GM04503 (cell line): ENCODE results near the gene BOLA3.
"Not testable (repeated sequence)": the region's sequence is repeated elsewhere in the genome, so short reads cannot be mapped to it uniquely, and the experiment has no call there.

Experiments
- DNase-seq: peaks from one replicate; pipeline ENCODE4 v3.0.0-alpha.2; 2012; ENCODE audit warnings: low read depth

The BOLA3 gene

GRCh38 chr2:74148457-74149246, 940 bp upstream of the BOLA3 start:
- no peak for DNase-seq

GRCh38 chr2:74146929-74147726, 584 bp downstream of the BOLA3 start:
- DNase-seq, result no peak

DNA sequence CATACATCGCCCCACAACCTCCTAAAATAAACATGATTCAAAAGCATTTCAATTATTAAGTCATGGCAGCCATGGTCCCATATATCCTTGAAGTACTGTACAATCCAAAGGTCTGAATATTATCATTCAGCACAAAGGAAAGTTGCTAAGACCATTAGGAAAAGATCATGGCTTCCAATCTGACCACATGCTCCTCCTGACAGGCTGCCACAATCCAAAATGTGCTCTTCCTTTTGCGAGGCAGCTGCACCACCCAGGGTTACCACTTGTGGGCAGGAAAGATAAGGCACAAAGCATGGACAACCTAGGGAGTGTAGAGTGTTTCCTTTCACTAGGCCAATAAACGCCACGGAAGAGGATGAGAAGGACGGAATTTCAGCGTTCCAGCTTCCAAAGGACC, 5.4 kb downstream of the BOLA3 start:
- no peak for DNase-seq

DNA sequence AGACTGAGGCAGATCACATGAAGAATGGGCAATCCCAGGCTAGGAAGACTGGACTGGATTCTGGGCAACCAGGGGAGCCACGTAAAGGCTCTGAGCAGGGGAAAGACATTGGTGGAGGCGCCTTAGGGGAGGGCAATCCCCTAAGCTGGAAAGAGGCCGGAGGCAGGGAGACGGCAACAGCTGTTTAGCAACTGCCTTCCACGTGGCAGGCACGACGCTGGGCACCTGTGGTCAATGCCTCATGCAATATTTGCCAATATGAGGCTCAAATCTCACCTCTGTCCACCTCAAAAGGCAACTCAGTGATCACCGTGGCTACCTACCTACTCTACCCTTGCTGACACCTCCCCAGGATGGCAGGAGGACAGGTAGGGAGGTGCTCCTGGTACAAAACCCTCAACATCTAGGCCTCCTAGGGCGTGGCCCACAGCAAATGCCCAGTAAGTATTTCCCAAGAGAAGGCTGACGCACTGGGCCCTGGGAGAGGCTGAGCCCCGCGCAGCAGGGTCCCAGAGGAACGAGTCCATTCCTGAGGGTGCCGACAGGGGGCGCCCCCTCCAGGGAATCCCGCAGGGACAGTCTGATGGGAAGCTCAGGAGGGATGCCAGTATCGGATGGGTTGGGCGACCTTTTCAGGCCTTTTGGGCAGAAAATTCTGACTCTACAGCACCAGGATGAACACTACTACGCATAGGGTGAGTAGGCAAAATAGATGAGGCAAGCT, 8.9 kb downstream of the BOLA3 start:
- DNase-seq, result no peak

DNA sequence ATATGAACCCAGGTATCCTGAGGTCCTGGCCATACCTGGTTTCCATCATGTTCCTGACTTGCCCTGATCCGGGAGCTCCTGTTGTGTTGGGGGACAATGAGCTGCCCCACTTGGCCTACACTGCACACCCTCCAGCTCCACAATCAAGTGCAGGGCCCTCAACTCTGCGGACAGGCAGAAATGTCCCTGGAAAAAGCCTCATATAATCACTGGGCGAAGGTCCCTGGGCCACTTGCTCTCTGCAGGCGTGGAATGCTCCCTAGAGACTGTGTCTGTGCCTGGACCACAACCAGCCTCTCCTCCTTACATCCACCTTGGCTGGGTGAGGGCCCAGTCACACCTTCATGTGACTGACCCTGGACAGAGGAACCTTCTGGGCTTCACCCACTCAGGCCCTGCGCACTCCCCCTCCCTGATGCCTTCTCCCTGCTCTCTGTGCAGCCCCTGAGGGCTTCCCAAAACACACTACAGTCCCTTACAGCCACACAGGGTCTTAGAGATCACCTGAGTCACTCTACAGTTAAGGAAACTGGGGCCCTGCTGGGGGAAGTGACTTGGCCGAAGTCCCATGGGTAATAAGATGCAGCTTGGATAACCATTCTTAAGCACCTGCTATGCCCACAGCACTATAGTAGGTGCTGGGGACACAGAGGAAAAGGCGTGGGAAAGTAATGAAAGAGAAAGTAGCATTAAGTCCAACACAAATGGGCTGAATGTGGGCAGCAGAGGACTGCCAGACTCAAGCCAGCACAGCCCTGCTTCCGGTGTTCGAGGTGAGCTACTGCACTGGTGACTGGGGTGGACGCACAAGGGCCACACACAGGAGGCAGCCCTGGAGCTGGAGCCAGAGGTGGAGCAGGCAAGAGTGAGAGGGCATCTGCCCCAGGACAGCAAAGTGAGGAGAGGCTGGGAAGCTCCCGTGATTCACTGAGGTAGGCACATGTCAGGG, 9.8 kb downstream of the BOLA3 start:
- no peak for DNase-seq

DNA sequence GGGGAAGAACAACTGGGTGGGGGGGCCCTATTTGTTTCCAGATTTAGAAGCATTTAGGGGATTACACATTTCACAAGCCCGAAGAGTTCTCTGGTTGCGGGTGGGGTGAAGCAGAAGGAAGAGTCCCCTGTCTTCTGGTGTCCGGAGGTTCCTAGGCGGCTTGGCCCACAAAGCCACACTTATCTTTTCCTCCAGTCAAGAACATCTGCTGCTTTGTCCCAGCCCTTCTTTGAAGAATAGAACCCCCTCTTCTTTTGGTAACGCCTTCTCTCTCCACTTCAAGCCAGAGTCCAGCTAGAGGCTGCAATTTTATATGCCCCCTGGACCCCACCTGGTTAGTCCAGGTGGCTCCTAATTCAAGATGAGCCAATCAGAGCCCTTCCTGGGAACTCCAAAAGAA, 15.8 kb downstream of the BOLA3 start:
- no peak for DNase-seq

DNA sequence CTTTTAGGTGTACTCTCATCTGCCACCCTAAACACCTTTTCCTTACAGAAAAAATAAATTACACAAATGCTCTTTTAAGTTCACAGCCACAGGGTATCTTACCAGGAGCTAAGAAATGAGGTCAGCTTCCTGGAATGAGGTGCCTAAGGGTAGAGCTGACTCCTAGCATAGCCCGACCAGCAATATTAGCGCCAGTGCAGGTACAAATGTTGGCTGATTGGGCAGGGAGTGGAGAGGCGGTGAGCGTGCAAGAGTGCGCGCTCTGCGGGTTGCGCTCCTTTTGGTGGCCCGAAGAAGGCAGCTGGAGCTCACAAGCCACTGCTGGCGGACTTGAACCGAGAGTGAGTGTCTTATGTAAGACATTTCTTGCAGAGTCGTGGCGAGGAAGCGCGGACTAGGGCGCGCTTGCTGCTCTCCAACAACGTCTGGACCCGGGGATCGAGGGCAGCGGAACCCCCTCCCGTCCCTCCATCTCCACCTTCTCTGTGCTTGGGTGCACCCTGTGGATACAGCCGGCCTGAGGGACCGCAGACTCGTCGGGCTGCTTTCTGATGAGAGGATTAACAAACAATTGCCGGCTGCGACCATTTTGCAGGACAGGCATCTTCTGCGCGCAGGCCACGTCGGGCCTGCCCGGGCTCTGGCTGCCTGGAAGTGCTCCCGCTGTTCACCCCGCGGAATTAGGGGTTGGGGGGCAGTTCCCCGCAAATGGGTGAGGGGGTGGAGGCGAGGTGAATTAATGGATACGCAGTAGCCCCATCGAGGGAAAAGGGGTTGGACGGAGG, 17.3 kb downstream of the BOLA3 start:
- DNase-seq, result no peak

GRCh38 chr2:74128206-74128605, 19.5 kb downstream of the BOLA3 start:
- no peak for DNase-seq

DNA sequence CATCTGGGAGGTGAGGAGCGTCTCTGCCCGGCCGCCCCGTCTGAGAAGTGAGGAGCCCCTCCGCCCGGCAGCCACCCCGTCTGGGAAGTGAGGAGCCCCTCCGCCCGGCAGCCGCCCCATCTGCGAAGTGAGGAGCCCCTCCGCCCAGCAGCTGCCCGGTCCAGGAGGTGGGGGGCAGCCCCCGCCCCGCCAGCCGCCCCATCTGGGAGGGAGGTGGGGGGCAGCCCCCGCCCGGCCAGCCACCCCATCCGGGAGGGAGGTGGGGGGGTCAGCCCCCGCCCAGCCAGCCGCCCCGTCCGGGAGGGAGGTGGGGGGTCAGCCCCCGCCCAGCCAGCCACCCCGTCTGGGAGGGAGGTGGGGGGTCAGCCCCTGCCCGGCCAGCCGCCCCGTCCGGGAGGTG, 23.8 kb downstream of the BOLA3 start:
- DNase-seq, result not testable (repeated sequence)

DNA sequence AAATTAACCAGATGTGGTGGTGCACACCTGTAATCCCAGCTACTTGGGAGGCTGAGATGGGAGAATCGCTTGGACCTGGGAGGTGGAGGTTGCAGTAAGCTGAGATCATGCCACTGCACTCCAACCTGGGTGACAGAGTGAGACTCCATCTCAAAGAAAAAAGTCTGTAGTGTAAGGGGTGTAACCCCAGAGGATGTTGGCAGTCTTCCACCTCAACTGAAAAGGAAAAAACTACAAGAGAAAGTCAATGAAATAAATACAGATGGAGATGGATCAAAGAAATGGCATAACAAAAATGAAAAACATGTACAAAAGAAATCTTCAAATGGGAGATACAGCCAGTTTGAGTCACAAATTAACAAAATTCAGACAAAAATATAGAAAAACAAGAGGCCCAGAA, 25.9 kb downstream of the BOLA3 start:
- not testable (repeated sequence) for DNase-seq

DNA sequence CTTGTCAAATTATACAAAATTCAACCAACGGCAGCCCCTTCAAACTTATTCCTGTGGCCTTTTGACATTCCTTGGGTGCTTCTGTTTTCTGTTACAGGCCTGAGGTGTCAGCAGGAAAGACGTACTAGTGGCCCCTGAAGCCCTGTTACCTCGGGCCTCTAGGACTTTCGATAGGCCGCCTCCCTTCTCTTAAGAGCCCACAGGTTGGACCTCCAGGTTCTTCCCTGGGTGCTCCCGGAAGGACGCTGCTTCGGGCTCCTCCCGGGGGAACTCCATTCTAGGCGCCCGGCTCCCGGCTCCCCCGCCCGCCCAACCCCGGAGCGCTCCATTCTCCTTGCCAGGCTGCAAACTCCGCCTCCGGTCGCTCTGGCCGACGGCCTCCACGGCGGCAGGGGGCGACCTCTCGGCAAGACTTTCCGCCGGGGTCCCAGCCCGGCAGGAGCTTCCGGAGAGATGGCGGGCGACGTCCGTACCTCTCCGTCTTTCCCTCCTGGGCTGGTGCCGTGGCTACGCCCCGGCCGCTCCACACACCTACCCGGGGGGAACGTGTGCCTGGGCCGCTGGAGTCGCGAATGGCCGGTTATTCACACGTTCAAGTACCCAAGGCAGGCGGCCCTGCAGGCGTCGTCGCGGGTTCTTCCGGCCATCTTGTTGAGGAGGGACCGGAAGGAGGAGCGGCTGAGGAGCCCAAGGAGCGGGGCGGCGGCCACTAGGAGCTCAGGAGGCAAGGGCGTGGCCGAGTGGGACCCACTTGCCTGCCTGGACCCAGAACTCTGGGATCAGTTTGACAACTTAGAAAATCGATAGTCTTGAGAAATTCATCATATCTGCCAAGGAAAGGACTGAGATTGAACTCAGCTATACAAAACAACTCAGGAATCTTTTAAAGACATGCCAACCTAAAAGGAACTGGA, 27.5 kb downstream of the BOLA3 start:
- peak; percentile 46 for DNase-seq

GRCh38 chr2:74119339-74119738, 28.4 kb downstream of the BOLA3 start:
- no peak for DNase-seq

- DNase-seq, result no peak
These were observed 36.3 kb downstream of the BOLA3 start for GRCh38 chr2:74111380-74111779.

- DNase-seq, result no peak
These were observed 37.2 kb downstream of the BOLA3 start for GRCh38 chr2:74110537-74110936.

DNA sequence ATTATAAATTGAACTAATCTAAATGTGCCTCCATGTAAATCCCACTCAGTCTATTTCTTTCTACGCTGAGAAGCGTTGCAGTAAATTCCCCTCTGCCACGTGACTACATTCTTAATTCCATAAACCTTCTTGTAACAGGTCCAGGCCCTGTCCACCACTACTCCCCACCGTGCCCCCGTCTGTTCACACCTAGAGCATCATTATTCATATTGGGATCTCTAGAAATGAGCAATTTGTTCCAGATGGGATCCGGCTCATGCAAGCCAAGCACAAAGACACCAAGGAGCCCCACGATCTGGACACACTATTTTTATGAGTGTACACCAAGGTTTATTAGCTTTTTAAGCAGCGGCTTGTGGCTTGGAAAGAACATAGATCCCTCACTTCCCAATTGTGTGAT, 38.2 kb downstream of the BOLA3 start:
- no peak for DNase-seq

- DNase-seq, result no peak
These were observed 40.6 kb downstream of the BOLA3 start for GRCh38 chr2:74107071-74107470.

- DNase-seq, result no peak
These were observed 42.3 kb downstream of the BOLA3 start for GRCh38 chr2:74105413-74105812.

DNA sequence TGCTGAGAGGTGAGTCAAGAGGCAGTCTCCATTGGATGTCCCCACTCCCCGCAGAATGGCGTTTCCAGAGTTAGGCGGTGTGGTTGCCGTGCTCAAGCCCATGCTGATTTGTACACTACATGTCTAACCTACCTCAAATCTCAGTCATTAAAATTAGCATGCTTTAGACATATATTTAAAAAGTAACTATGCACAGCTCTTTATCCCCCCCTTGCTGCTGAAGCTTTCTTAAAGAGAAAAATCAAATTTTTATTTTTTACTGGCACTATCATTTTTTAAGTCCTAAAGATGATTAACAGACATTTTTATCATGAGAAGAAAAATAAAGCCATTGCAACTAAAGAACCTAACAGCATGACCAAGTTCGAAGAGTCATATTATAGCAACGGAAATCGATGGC, 42.9 kb downstream of the BOLA3 start:
- no peak for DNase-seq

DNA sequence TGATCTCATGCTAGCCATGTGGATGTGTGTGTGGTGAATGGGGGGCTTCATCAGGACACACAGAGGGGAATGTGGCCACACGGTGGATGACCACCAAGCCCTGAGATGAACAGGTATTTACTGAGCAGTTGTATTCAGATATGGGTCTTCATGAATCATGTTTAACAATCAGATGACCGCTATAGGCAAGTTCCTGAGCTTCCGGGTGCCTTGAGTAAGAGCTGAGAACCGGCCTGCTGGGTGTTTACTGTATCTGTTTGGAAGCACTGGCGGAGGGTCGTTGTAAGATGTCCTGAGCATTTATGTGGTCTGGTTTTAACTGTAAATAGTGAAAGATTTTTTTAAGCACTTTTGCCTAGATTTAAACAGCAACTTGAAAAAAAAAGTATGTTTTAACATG, 43.9 kb downstream of the BOLA3 start:
- no peak for DNase-seq

DNA sequence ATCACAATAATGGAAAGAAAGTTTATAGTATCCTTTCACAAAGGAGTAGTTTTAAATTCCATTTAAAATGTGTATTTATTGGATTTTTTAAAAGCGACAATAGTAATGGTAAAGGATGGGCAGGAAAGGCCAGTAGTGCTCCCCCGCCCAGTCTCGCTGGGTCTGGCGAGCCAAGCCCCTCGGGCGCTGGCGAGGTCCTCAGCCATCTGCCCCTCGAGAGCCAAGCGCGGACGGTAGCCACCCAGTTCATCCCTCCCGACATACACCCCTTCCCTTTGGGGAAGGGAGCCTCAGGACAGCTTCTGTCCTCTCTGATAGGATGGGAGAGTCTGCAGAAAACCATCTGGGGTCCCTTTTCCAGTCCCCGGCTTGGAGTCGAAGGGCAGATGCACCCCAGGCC, 45.2 kb downstream of the BOLA3 start:
- no peak for DNase-seq
